ENCODE measurements around the gene CENPM. TPM values are rescaled to one million over a fixed set of nuclear protein-coding genes. Genes with fewer than 3 reads are reported as not detected.
A peak's percentile ranks its signal among the peaks of the same experiment; 100 is the strongest.

The CENPM gene
- total RNA-seq, 2 donors from 2014 or later = 28.5 to 43.1 TPM

DNA sequence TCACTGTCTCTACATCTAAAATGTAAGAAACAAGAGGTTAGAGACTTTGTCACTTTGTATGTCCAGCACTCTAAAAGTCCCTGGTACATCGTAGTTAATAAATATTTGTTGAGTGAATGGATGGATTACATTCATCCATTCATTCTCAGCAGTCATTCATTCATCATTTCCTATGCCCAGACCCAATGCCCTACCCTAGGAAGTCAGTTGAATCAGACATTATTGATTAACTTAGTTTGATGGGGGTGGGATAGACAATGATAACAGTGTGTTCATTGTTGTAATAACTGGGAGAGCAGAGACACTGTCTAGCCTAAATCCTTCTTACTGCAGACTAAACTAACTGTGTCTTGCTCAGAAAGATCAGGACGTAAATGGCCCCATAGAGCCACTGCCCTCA lies 1.2 kb upstream of the CENPM start:
- H3K4me3 ChIP-seq (ENCODE audit: low read length) = no peak overlapping the region
- Mint-ChIP-seq H3K36me3 (ENCODE audit: low read depth) (peaks cover 20% of the 10 kb centered on the region), H3K27ac (no peak overlapping the region), H3K27me3 (ENCODE audit: insufficient read depth) (peaks cover 2% of the 10 kb centered on the region), H3K9me3 (no peaks in the 10 kb centered on the region), H3K4me1 (peaks cover 13% of the 10 kb centered on the region), H3K4me3 (no peak overlapping the region)
- H3K9me3 ChIP-seq (ENCODE audit: control insufficient read depth, low read length) = no peaks in the 10 kb centered on the region
- H3K27me3 ChIP-seq (ENCODE audit: control insufficient read depth, insufficient read depth, low read length, poor library complexity, severe bottlenecking) = no peaks in the 10 kb centered on the region
- WGBS, 2 experiments (ENCODE audit: insufficient coverage in 1 of 2, insufficient read length in 1 of 2) = 95 to 100% methylated on average over 1 of the region's 2 CpGs
- H3K36me3 ChIP-seq (ENCODE audit: control insufficient read depth, insufficient read depth, low read length) = peaks cover 17% of the 10 kb centered on the region
- DNase-seq = no peak
- no peak overlapping the region for H3K9ac ChIP-seq (ENCODE audit: extremely low read depth, low read length, poor library complexity, severe bottlenecking)
- H3K27ac ChIP-seq (ENCODE audit: low read depth, low read length) = no peak overlapping the region
- H3K4me1 ChIP-seq (ENCODE audit: control insufficient read depth, insufficient read depth, low read length) = no peaks in the 10 kb centered on the region
- TF ChIP-seq, protein P1, sequence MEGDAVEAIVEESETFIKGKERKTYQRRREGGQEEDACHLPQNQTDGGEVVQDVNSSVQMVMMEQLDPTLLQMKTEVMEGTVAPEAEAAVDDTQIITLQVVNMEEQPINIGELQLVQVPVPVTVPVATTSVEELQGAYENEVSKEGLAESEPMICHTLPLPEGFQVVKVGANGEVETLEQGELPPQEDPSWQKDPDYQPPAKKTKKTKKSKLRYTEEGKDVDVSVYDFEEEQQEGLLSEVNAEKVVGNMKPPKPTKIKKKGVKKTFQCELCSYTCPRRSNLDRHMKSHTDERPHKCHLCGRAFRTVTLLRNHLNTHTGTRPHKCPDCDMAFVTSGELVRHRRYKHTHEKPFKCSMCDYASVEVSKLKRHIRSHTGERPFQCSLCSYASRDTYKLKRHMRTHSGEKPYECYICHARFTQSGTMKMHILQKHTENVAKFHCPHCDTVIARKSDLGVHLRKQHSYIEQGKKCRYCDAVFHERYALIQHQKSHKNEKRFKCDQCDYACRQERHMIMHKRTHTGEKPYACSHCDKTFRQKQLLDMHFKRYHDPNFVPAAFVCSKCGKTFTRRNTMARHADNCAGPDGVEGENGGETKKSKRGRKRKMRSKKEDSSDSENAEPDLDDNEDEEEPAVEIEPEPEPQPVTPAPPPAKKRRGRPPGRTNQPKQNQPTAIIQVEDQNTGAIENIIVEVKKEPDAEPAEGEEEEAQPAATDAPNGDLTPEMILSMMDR (conservative IDR thresholded peaks at IDR 0.05) = no peak

DNA sequence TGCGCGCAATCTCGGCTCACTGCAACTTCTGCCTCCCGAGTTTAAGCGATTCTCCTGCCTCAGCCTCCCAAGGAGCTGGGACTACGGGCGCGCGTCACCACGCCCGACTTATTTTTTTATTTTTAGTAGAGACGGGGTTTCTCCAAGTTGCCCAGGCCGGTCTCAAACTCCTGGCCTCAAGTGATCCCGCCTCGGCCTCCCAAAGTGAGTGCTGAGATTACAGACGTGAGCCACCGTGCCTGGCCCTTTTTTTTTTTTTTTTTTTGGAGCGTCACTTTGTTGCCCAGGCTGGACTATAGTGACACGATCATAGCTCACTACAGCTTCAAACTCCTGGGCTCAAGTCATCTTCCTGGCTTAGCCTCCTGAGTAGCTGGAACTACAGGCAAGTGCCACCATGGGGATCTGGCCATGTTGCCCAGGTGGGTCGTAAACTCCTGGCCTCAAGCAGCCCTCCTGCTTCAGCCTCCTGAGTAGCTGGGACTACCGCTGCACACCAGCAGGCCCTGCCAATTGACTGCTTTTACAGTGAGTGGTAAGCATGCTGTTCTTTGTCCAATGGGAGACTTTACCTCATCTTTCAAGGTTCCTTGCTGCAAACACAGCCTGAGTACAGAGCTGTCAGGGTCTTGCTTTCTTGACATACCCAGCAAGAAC lies 600 bp upstream of the CENPM start:
- H3K4me3 ChIP-seq (ENCODE audit: low read length) = peak overlapping the region; percentile 89
- no peak overlapping the region for H3K9ac ChIP-seq (ENCODE audit: extremely low read depth, low read length, poor library complexity, severe bottlenecking)
- H3K27ac ChIP-seq (ENCODE audit: low read depth, low read length) = no peak overlapping the region
- no peak for DNase-seq
- Mint-ChIP-seq H3K36me3 (ENCODE audit: low read depth) (peaks cover 26% of the 10 kb centered on the region), H3K27ac (peak overlapping the region; percentile 88), H3K4me3 (peak overlapping the region; percentile 69), H3K4me1 (peaks cover 13% of the 10 kb centered on the region), H3K27me3 (ENCODE audit: insufficient read depth) (no peaks in the 10 kb centered on the region), H3K9me3 (no peaks in the 10 kb centered on the region)
- H3K4me1 ChIP-seq (ENCODE audit: control insufficient read depth, insufficient read depth, low read length) = no peaks in the 10 kb centered on the region
- no peaks in the 10 kb centered on the region for H3K9me3 ChIP-seq (ENCODE audit: control insufficient read depth, low read length)
- WGBS, 2 experiments (ENCODE audit: insufficient coverage in 1 of 2, insufficient read length in 1 of 2) = 89 to 91% methylated on average over 18 to 21 of the region's 21 CpGs
- TF ChIP-seq, protein P1 (conservative IDR thresholded peaks at IDR 0.05) = no peak
- no peaks in the 10 kb centered on the region for H3K27me3 ChIP-seq (ENCODE audit: control insufficient read depth, insufficient read depth, low read length, poor library complexity, severe bottlenecking)
- peaks cover 21% of the 10 kb centered on the region for H3K36me3 ChIP-seq (ENCODE audit: control insufficient read depth, insufficient read depth, low read length)

DNA sequence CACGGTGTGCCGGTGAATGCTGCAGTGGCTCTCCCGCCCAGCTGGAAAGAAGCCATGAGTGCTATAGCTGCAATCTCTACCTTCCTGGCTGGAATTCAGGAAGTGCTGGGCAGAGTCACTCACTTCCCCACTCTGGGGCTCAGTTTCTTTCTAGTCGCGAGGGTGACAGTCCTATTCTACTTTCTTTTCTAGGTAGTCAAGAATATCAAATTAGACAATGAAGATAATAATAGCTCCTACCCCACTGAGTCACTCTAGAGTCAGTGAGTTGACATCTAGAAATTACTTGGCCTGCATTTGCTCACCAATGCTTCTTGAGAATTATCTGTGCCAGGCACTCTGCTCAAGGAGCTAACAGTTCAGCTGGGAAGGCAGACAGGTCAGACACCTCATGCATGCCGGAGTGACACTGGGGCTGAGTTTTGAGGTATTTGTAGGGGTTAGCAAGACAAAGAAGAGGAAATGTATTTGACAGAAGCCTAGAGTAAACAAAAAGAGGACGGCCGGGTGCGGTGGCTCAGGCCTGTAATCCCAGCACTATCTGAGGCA lies 3.2 kb downstream of the CENPM start:
- peak overlapping the region; percentile 50 for H3K27ac Mint-ChIP-seq

More for the DNA sequence above, 3.2 kb downstream of the CENPM start:
- TF ChIP-seq, protein P1 (conservative IDR thresholded peaks at IDR 0.05) = no peak
- no peaks in the 10 kb centered on the region for H3K27me3 ChIP-seq (ENCODE audit: control insufficient read depth, insufficient read depth, low read length, poor library complexity, severe bottlenecking)
- no peak overlapping the region for H3K4me3 ChIP-seq (ENCODE audit: low read length)
- peaks cover 6% of the 10 kb centered on the region for H3K4me1 Mint-ChIP-seq
- no peak for DNase-seq
- H3K27me3 Mint-ChIP-seq (ENCODE audit: insufficient read depth) = no peaks in the 10 kb centered on the region
- no peak overlapping the region for H3K4me3 Mint-ChIP-seq
- H3K9me3 ChIP-seq (ENCODE audit: control insufficient read depth, low read length) = no peaks in the 10 kb centered on the region
- no peaks in the 10 kb centered on the region for H3K9me3 Mint-ChIP-seq
- 90 to 96% methylated on average over 7 to 9 of the region's 9 CpGs for WGBS, 2 experiments (ENCODE audit: insufficient coverage in 1 of 2, insufficient read length in 1 of 2)
- no peak overlapping the region for H3K27ac ChIP-seq (ENCODE audit: low read depth, low read length)
- no peaks in the 10 kb centered on the region for H3K4me1 ChIP-seq (ENCODE audit: control insufficient read depth, insufficient read depth, low read length)
- H3K36me3 Mint-ChIP-seq (ENCODE audit: low read depth) = peaks cover 54% of the 10 kb centered on the region
- no peak overlapping the region for H3K9ac ChIP-seq (ENCODE audit: extremely low read depth, low read length, poor library complexity, severe bottlenecking)
- H3K36me3 ChIP-seq (ENCODE audit: control insufficient read depth, insufficient read depth, low read length) = peaks cover 41% of the 10 kb centered on the region
